Peyer's patch (tissue), 4 donors: ENCODE data around the gene PHACTR3. TPM values are rescaled to one million over a fixed set of nuclear protein-coding genes. Genes with fewer than 3 reads are reported as not detected.

ENCODE experiments used
- DNase-seq, 3 donors: peaks; one replicate each; pipeline ENCODE4 v3.0.0-alpha.2; 2017 to 2019
- H3K27ac ChIP-seq, 4 donors: fragments of 200-600 bp; sonication (generic); one replicate each; pipeline ENCODE4 v1.5.1; 2016 to 2019
- H3K27me3 ChIP-seq, 2 donors: fragments of 200-600 bp; sonication (generic); one replicate each; pipeline ENCODE4 v1.5.1; 2019
- H3K36me3 ChIP-seq, 3 donors: fragments of 200-600 bp; sonication (generic); one replicate each; pipeline ENCODE4 v1.5.1; 2016 to 2019
- H3K4me1 ChIP-seq, 4 donors: fragments of 200-600 bp; sonication (generic); one replicate each; pipeline ENCODE4 v1.5.1; 2016 to 2019
- H3K4me3 ChIP-seq, 4 donors: fragments of 200-600 bp; sonication (generic); 1 replicate in 3 of 4; 2 replicates in 1 of 4; pipeline ENCODE4 v1.5.1; 2016 to 2019; ENCODE audit warnings: mild to moderate bottlenecking in 1 of 4
- H3K9me3 ChIP-seq, 4 donors: fragments of 200-600 bp; sonication (generic); one replicate each; pipeline ENCODE4 v1.5.1; 2016 to 2019; ENCODE audit warnings: mild to moderate bottlenecking in 1 of 4
- CTCF ChIP-seq, 6 experiments: fragments of 450-650 bp in 4 of 6; fragments of 200-600 bp in 2 of 6; sonication (generic) in 1 of 6; IDR thresholded peaks; one replicate each; pipeline ENCODE4 v1.5.1; 2017 to 2019; ENCODE audit warnings: antibody characterized with exemption in 6 of 6, mild to moderate bottlenecking in 3 of 6, moderate library complexity in 1 of 6
- POLR2A ChIP-seq, 2 donors: fragments of 450-650 bp; IDR thresholded peaks; one replicate each; pipeline ENCODE4 v1.5.1; 2017; ENCODE audit warnings: antibody characterized with exemption in 2 of 2, mild to moderate bottlenecking in 2 of 2, moderate library complexity in 2 of 2
- total RNA-seq, 4 donors: library from RNA; depleted of rRNA; stranded (reverse); fragments of >200 nt; gene quantifications; one replicate each; pipeline ENCODE4 v1.1.0, GENCODE V29; 2016

Gene PHACTR3
- total RNA-seq, 4 donors from 2014 or later: 14.9 to 31.5 (median 22.9) TPM

DNA sequence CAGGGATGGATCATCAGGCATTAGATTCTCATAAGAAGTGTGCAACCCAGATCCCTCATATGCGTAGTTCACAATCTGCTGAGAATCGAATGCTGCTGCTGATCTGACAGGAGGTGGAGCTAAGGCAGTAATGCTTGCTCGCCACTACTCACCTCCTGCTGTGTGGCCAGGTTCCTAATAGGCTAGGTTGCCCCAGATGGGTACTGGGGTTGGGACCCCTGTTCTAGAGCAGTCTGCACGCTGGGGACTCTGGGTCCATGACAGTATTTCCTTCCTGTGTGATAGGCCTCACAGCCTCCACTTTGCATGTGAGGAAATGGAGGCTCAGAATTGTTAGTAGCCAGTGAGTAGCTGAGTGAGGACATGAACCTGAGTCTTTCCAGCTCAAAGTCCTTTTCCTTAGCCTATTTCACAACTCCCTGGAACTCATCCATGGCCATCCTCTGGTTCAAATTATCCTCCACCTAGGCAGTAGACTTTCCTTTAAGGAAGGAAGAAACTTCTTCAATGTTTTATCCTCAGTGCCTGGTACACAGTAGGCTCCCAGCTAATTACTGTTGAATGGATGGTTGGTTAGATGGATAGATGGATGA lies 211.9 kb downstream of the PHACTR3 start:
- peaks cover 0 to 12% (median 0%) of the 10 kb centered on the region in 4 donors for H3K4me1 ChIP-seq
- no peaks in the 10 kb centered on the region for H3K36me3 ChIP-seq
- no peaks in the 10 kb centered on the region for H3K9me3 ChIP-seq
- TF ChIP-seq CTCF (IDR thresholded peaks at IDR 0.05): no peak
- no peak for TF ChIP-seq POLR2A (IDR thresholded peaks at IDR 0.05)
- peak in 1 of 3 donors; percentile 47 for DNase-seq
- peak overlapping the region in 2 of 4 donors; percentile 32 to 42 for H3K27ac ChIP-seq
- H3K27me3 ChIP-seq: no peaks in the 10 kb centered on the region
- H3K4me3 ChIP-seq: no peak overlapping the region

DNA sequence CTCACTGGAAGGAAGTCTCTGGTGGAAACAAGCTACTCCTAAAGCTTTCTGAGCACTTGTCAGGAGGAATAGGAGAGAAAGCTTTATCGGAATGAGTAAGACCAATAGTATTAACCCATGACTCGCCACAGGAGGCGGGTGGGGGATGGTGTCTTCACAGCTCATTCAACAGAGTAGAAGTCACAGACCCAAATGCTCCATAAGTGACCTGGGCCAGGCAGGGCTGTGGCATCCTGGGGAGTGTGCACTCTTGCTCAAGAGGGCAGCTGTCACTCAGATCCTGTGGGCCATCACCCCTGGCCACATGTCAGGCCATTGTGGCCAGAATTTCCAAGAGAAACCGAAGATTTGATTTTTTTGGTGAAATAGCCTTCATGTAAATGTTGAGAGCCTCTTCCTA lies 213.1 kb downstream of the PHACTR3 start:
- TF ChIP-seq CTCF (IDR thresholded peaks at IDR 0.05): no peak
- no peak for TF ChIP-seq POLR2A (IDR thresholded peaks at IDR 0.05)
- no peaks in the 10 kb centered on the region for H3K36me3 ChIP-seq
- DNase-seq: peak in 1 of 3 donors; percentile 9
- no peak overlapping the region for H3K27ac ChIP-seq
- H3K9me3 ChIP-seq: no peaks in the 10 kb centered on the region
- peaks cover 0 to 13% (median 0%) of the 10 kb centered on the region in 4 donors for H3K4me1 ChIP-seq
- H3K27me3 ChIP-seq: no peaks in the 10 kb centered on the region
- no peak overlapping the region for H3K4me3 ChIP-seq

DNA sequence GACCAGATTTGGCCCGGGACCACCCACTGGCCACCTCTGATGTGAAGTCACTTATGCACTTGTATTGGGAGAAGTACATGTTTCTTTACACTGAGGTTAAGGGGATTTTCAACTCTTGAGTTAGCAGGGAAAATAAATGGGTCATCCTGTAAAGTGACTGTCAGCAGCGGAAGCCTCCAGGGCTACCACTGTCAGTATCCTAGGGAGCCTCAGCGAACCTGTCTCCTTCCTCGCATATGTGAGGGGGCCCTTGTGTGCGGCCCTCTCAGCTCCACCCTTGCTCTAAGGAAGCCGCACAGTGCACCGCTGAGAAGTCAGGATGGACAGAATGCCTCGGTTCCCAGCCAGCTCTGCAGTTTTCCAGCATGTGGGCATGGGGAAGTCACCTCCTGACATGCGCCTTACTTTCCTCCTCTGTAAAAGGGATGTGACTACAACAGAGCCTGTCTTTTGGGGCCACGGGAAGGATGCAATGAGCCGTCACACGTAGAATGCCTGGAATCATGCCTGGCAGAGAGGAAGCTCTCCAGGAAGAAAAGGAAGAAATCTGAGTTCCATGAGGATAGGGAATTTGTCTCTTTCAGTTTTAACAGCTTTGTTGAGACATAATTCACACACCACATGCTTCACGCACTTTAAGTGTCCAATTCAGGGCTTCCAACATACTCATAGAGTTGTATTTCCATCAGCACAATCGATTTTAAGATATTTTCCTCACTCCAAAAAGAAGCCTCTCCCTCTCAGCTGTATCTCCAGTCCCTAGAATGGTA lies 213.7 kb downstream of the PHACTR3 start:
- TF ChIP-seq CTCF (IDR thresholded peaks at IDR 0.05) (no peak), POLR2A (IDR thresholded peaks at IDR 0.05) (no peak)
- H3K36me3 ChIP-seq: no peaks in the 10 kb centered on the region
- no peak overlapping the region for H3K4me3 ChIP-seq
- H3K9me3 ChIP-seq: no peaks in the 10 kb centered on the region
- H3K27ac ChIP-seq: no peak overlapping the region
- peaks cover 0 to 13% (median 0%) of the 10 kb centered on the region in 4 donors for H3K4me1 ChIP-seq
- DNase-seq: no peak
- H3K27me3 ChIP-seq: no peaks in the 10 kb centered on the region

DNA sequence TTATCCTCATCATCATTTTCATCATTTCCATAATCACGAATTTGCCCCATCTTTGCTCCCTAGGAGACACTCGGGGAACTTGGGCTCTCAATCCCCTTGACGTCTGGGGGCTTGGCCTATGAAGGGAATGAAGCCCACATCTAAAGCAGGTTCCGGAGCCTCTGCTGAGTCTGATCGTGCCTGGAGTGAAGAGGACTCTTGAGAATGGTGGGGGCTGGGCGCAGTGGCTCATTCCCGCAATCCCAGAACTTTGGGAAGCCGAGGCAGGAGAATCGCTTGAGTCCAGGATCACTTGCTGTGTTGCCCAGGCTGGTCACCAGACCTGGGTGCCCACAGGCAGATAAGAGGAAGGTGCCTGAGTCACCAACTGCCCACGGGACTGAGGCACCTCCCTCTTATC lies 214.6 kb downstream of the PHACTR3 start:
- Histone ChIP-seq H3K4me3 (no peak overlapping the region), H3K27me3 (no peaks in the 10 kb centered on the region), H3K36me3 (no peaks in the 10 kb centered on the region), H3K9me3 (no peaks in the 10 kb centered on the region), H3K27ac (no peak overlapping the region), H3K4me1 (peaks cover 0 to 19% (median 0%) of the 10 kb centered on the region in 4 donors)
- DNase-seq: peak in 1 of 3 donors; percentile 6
- TF ChIP-seq CTCF (IDR thresholded peaks at IDR 0.05): no peak
- TF ChIP-seq POLR2A (IDR thresholded peaks at IDR 0.05): no peak

GRCh38 chr20:59819496-59820203 lies 215.3 kb downstream of the PHACTR3 start:
- DNase-seq: peak in 2 of 3 donors; percentile 14 to 43
- Histone ChIP-seq H3K27me3 (no peaks in the 10 kb centered on the region), H3K4me1 (peaks cover 0 to 20% (median 0%) of the 10 kb centered on the region in 4 donors), H3K4me3 (no peak overlapping the region), H3K27ac (no peak overlapping the region), H3K9me3 (no peaks in the 10 kb centered on the region), H3K36me3 (no peaks in the 10 kb centered on the region)
- no peak for TF ChIP-seq POLR2A (IDR thresholded peaks at IDR 0.05)
- no peak for TF ChIP-seq CTCF (IDR thresholded peaks at IDR 0.05)
